ENCODE measurements around the gene SLC2A10. TPM values are rescaled to one million over a fixed set of nuclear protein-coding genes. Genes with fewer than 3 reads are reported as not detected.
"Not testable (repeated sequence)": the region's sequence is repeated elsewhere in the genome, so short reads cannot be mapped to it uniquely, and the experiment has no call there.

Gene SLC2A10
- total RNA-seq, 1 donor from 2014 or later: 19.4 TPM

GRCh38 chr20:46671866-46672542, 37.4 kb upstream of the SLC2A10 start:
- no peaks in the 10 kb centered on the region for H3K4me1 Mint-ChIP-seq (ENCODE audit: unreplicated experiment)
- no peak overlapping the region for H3K4me3 Mint-ChIP-seq (ENCODE audit: unreplicated experiment)
- peaks cover 11% of the 10 kb centered on the region for H3K36me3 Mint-ChIP-seq (ENCODE audit: low read depth, unreplicated experiment)
- no peaks in the 10 kb centered on the region for H3K9me3 Mint-ChIP-seq (ENCODE audit: unreplicated experiment)
- DNase-seq (ENCODE audit: low spot score): no peak
- H3K27ac Mint-ChIP-seq (ENCODE audit: unreplicated experiment): no peak overlapping the region
- peaks cover 1% of the 10 kb centered on the region for H3K27me3 Mint-ChIP-seq (ENCODE audit: unreplicated experiment)
- no peak for TF ChIP-seq CTCF (IDR thresholded peaks at IDR 0.05; ENCODE audit: unreplicated experiment)

GRCh38 chr20:46672543-46673148, 36.8 kb upstream of the SLC2A10 start:
- Mint-ChIP-seq H3K4me1 (ENCODE audit: unreplicated experiment) (no peaks in the 10 kb centered on the region), H3K9me3 (ENCODE audit: unreplicated experiment) (no peaks in the 10 kb centered on the region), H3K4me3 (ENCODE audit: unreplicated experiment) (no peak overlapping the region), H3K27ac (ENCODE audit: unreplicated experiment) (no peak overlapping the region), H3K36me3 (ENCODE audit: low read depth, unreplicated experiment) (peaks cover 11% of the 10 kb centered on the region), H3K27me3 (ENCODE audit: unreplicated experiment) (peaks cover 1% of the 10 kb centered on the region)
- TF ChIP-seq CTCF (IDR thresholded peaks at IDR 0.05; ENCODE audit: unreplicated experiment): no peak
- no peak for DNase-seq (ENCODE audit: low spot score)

GRCh38 chr20:46673394-46674252, 35.8 kb upstream of the SLC2A10 start:
- H3K27me3 Mint-ChIP-seq (ENCODE audit: unreplicated experiment): peaks cover 1% of the 10 kb centered on the region
- no peak overlapping the region for H3K4me3 Mint-ChIP-seq (ENCODE audit: unreplicated experiment)

GRCh38 chr20:46674253-46675083, 35.0 kb upstream of the SLC2A10 start:
- TF ChIP-seq CTCF (IDR thresholded peaks at IDR 0.05; ENCODE audit: unreplicated experiment): no peak
- no peak for DNase-seq (ENCODE audit: low spot score)
- Mint-ChIP-seq H3K27ac (ENCODE audit: unreplicated experiment) (no peak overlapping the region), H3K4me3 (ENCODE audit: unreplicated experiment) (no peak overlapping the region), H3K27me3 (ENCODE audit: unreplicated experiment) (peaks cover 1% of the 10 kb centered on the region), H3K36me3 (ENCODE audit: low read depth, unreplicated experiment) (peaks cover 11% of the 10 kb centered on the region), H3K9me3 (ENCODE audit: unreplicated experiment) (no peaks in the 10 kb centered on the region), H3K4me1 (ENCODE audit: unreplicated experiment) (no peaks in the 10 kb centered on the region)

More at GRCh38 chr20:46673394-46674252, 35.8 kb upstream of the SLC2A10 start:
- Mint-ChIP-seq H3K4me1 (ENCODE audit: unreplicated experiment) (no peaks in the 10 kb centered on the region), H3K36me3 (ENCODE audit: low read depth, unreplicated experiment) (peaks cover 11% of the 10 kb centered on the region), H3K9me3 (ENCODE audit: unreplicated experiment) (no peaks in the 10 kb centered on the region), H3K27ac (ENCODE audit: unreplicated experiment) (no peak overlapping the region)
- DNase-seq (ENCODE audit: low spot score): no peak
- no peak for TF ChIP-seq CTCF (IDR thresholded peaks at IDR 0.05; ENCODE audit: unreplicated experiment)

- H3K27me3 Mint-ChIP-seq (ENCODE audit: unreplicated experiment): not testable (repeated sequence)
Observed at GRCh38 chr20:46676649-46677316, 32.7 kb upstream of the SLC2A10 start.

More at GRCh38 chr20:46676649-46677316, 32.7 kb upstream of the SLC2A10 start:
- H3K9me3 Mint-ChIP-seq (ENCODE audit: unreplicated experiment); DNase-seq (ENCODE audit: low spot score); H3K4me1 Mint-ChIP-seq (ENCODE audit: unreplicated experiment); H3K4me3 Mint-ChIP-seq (ENCODE audit: unreplicated experiment); H3K27ac Mint-ChIP-seq (ENCODE audit: unreplicated experiment); H3K36me3 Mint-ChIP-seq (ENCODE audit: low read depth, unreplicated experiment): not testable (repeated sequence)

Measured in endothelial cell (in vitro differentiated cells).